Measurements from ENCODE around the gene HOXB1.

DNA sequence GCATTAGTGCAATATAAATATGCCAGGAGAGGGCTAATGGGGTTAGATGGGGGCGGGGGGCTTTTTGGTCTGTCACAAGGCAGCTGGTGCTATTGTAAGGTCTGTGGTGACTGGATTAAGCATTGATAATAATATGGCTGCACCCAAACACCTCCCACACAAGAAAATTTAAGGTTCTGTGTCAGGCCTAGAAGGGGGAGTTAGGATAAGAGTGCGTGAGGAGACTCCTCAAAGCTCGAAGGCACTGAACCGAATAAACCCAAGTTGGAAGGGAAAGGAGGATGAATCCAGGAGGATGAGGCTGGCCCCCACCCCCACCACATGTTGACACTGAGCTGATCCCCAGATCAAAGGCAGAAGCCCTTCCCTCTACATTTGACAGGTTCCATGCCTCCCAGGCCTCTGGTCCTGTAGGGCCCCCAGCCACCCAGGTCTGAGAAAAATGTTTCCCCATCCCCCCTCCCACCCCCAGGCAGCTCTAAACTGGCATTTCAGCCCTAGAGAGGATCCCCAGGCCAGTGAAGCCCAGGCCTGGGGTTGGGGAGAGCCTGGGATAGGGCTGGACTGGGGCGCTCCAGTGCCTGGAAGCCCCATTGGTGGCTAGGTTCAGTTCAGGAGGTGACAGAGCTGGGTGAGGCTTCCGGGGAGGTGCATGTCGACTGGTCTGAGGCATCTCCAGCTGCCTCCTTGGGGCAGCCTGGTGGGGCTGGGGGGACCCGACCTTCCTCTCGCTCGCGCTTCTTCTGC, 1.7 kb downstream of the HOXB1 start:
- TF ChIP-seq, protein P1, sequence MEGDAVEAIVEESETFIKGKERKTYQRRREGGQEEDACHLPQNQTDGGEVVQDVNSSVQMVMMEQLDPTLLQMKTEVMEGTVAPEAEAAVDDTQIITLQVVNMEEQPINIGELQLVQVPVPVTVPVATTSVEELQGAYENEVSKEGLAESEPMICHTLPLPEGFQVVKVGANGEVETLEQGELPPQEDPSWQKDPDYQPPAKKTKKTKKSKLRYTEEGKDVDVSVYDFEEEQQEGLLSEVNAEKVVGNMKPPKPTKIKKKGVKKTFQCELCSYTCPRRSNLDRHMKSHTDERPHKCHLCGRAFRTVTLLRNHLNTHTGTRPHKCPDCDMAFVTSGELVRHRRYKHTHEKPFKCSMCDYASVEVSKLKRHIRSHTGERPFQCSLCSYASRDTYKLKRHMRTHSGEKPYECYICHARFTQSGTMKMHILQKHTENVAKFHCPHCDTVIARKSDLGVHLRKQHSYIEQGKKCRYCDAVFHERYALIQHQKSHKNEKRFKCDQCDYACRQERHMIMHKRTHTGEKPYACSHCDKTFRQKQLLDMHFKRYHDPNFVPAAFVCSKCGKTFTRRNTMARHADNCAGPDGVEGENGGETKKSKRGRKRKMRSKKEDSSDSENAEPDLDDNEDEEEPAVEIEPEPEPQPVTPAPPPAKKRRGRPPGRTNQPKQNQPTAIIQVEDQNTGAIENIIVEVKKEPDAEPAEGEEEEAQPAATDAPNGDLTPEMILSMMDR (IDR thresholded peaks at IDR 0.05; ENCODE audit: low read length), result no peak
- TF ChIP-seq EZH2 (IDR thresholded peaks at IDR 0.05; ENCODE audit: borderline replicate concordance, low read length), result no peak
